Effector CD4-positive, alpha-beta T cell (primary cell): Measurements from ENCODE around the gene WDR44.
A peak's percentile ranks its signal among the peaks of the same experiment; 100 is the strongest.
"Not testable (repeated sequence)": the region's sequence is repeated elsewhere in the genome, so short reads cannot be mapped to it uniquely, and the experiment has no call there.

ENCODE experiments used
- DNase-seq: peaks from one replicate; pipeline ENCODE4 v3.0.0-alpha.2; 2020

The WDR44 gene

GRCh38 chrX:118484216-118484903 is 138.5 kb downstream of the WDR44 start:
- no peak for DNase-seq

GRCh38 chrX:118486693-118487092 is 140.8 kb downstream of the WDR44 start:
- not testable (repeated sequence) for DNase-seq

- DNase-seq = no peak
Measured at GRCh38 chrX:118493016-118493415, 147.1 kb downstream of the WDR44 start.

- no peak for DNase-seq
Measured at GRCh38 chrX:118493653-118494297, 147.9 kb downstream of the WDR44 start.

- DNase-seq = peak; percentile 71
Measured at GRCh38 chrX:118495061-118495921, 149.4 kb downstream of the WDR44 start, which contains the start of gene DOCK11. TSS of gene DOCK11 (plus strand) at chrX:118495815. CDS start at chrX:118495972, 157 bp downstream.

- DNase-seq = peak; percentile 67
Measured at GRCh38 chrX:118495958-118496762, 150.3 kb downstream of the WDR44 start.

GRCh38 chrX:118496763-118497079 is 150.8 kb downstream of the WDR44 start:
- no peak for DNase-seq

- DNase-seq = peak; percentile 12
Measured at GRCh38 chrX:118497180-118497818, 151.4 kb downstream of the WDR44 start.

GRCh38 chrX:118498351-118498750 is 152.4 kb downstream of the WDR44 start:
- no peak for DNase-seq

GRCh38 chrX:118498755-118499154 is 152.8 kb downstream of the WDR44 start:
- DNase-seq = no peak

- no peak for DNase-seq
Measured at GRCh38 chrX:118499295-118499694, 153.4 kb downstream of the WDR44 start.
